Transverse colon (tissue), 4 donors: ENCODE results near the gene ARID4B.

ENCODE experiments used
- CTCF ChIP-seq, 5 experiments: fragments of 200-600 bp in 3 of 5; fragments of 450-650 bp in 2 of 5; sonication (generic) in 3 of 5; IDR thresholded peaks; 1 replicate in 2 of 5; 2 replicates in 3 of 5; pipeline ENCODE4 v1.5.1; 2016 to 2017; ENCODE audit warnings: antibody characterized with exemption in 5 of 5, inconsistent platforms in 3 of 5, mild to moderate bottlenecking in 2 of 5, moderate library complexity in 1 of 5
- EP300 ChIP-seq: sonication (generic); formaldehyde crosslinking; IDR thresholded peaks from one replicate; pipeline ENCODE4 v1.6.1; 2017; ENCODE audit warnings: antibody characterized with exemption, low read depth
- POLR2A ChIP-seq: fragments of 450-650 bp; IDR thresholded peaks from one replicate; pipeline ENCODE4 v1.6.1; 2016; ENCODE audit warnings: antibody characterized with exemption, mild to moderate bottlenecking, moderate library complexity
- POLR2AphosphoS5 ChIP-seq, 3 donors: sonication (generic); formaldehyde crosslinking; IDR thresholded peaks; one replicate each; pipeline ENCODE4 v1.6.1; 2016; ENCODE audit warnings: antibody characterized with exemption in 3 of 3

- TF ChIP-seq CTCF (IDR thresholded peaks at IDR 0.05) = no peak
- TF ChIP-seq POLR2A = no peak
- TF ChIP-seq POLR2AphosphoS5 (IDR thresholded peaks at IDR 0.05) = no peak
- TF ChIP-seq EP300 = no peak
Observed at GRCh38 chr1:235199441-235199840, 128.5 kb downstream of the ARID4B start.
